ENCODE results near the gene MSLN. TPM values are rescaled to one million over a fixed set of nuclear protein-coding genes. Genes with fewer than 3 reads are reported as not detected.

Gene MSLN
- total and polyA plus RNA-seq, 2 of the 13 experiments (the other 11 are each of a cell fraction or from before 2014, with no cell fraction given) = 2.0 to 2.3 TPM

DNA sequence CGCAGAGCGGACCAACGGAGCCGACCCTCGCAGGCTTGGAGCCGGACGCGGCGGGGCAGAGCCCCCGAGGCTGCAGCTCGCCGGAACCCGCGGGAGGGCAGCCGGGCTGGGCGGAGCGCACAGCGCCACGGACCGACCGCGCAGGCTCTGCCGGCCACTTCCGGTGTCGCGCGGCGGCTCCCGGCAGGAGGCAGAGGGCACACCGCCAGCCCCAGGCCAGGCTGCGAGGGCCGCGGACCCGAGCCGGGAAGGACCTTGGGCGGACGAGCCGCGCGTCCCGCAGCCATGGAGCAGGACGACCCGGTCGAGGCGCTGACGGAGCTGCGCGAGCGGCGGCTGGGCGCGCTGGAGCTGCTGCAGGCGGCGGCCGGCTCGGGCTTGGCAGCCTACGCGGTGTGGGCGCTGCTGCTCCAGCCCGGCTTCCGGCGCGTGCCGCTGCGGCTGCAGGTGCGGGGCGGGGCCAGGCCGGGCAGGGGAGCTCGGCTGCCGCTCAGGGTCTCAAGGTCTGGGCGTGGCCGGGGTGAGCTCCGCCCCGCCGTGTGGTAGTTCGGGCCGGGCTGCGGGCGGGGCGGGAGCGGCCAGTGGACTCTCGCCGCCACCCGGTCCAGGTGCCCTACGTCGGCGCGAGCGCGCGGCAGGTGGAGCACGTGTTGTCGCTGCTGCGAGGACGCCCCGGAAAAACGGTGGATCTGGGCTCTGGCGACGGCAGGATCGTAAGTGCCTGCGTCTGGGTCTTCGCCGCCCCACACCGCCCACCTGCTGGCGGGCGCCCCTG is 39.4 kb upstream of the MSLN start, which contains the start of gene ANTKMT (continued):
- TF ChIP-seq NFYC (CRISPR knock-in tag; IDR thresholded peaks at IDR 0.05) (0 out of 2 replicates have a peak, but pooled peaks have one; percentile 17), PCBP1 (IDR thresholded peaks at IDR 0.05; ENCODE audit: borderline replicate concordance, low read depth, low read length) (no peak), DR1 (CRISPR knock-in tag; IDR thresholded peaks at IDR 0.05) (no peak), RAD51 (IDR thresholded peaks at IDR 0.05; ENCODE audit: borderline replicate concordance) (no peak), HCFC1 (IDR thresholded peaks at IDR 0.05; ENCODE audit: low read depth, low read length) (peak; percentile 58), SRF (IDR thresholded peaks at IDR 0.05; ENCODE audit: low read depth, low read length) (no peak), ZBTB21 (CRISPR knock-in tag; IDR thresholded peaks at IDR 0.05) (no peak), MTF2 (CRISPR knock-in tag; IDR thresholded peaks at IDR 0.05; ENCODE audit: borderline replicate concordance) (no peak), ZNF484 (CRISPR knock-in tag; IDR thresholded peaks at IDR 0.05; ENCODE audit: borderline replicate concordance, low read depth) (no peak), ZNF577 (CRISPR knock-in tag; IDR thresholded peaks at IDR 0.05; ENCODE audit: borderline replicate concordance, low read depth) (no peak), GTF3A (CRISPR knock-in tag; conservative IDR thresholded peaks at IDR 0.05) (no peak), TCF12 (IDR thresholded peaks at IDR 0.05) (no peak), TCF12 (CRISPR knock-in tag; IDR thresholded peaks at IDR 0.05) (0 out of 2 replicates have a peak, but pooled peaks have one; percentile 7), HES4 (CRISPR knock-in tag; IDR thresholded peaks at IDR 0.05; ENCODE audit: borderline replicate concordance) (peak; percentile 91), NFIB (CRISPR knock-in tag; IDR thresholded peaks at IDR 0.05; ENCODE audit: borderline replicate concordance) (no peak), SIX1 (CRISPR knock-in tag; IDR thresholded peaks at IDR 0.05; ENCODE audit: borderline replicate concordance) (no peak), ZNF333 (CRISPR knock-in tag; IDR thresholded peaks at IDR 0.05; ENCODE audit: borderline replicate concordance) (no peak), REL (CRISPR knock-in tag; conservative IDR thresholded peaks at IDR 0.05) (peak; percentile 47; the same call in 1 of the 2 replicates), ZNF616 (CRISPR knock-in tag; IDR thresholded peaks at IDR 0.05; ENCODE audit: low read depth) (no peak), ARHGAP35 (CRISPR knock-in tag; IDR thresholded peaks at IDR 0.05; ENCODE audit: borderline replicate concordance) (peak; percentile 80; the same call in 1 of the 2 replicates), ZSCAN12 (CRISPR knock-in tag; IDR thresholded peaks at IDR 0.05) (no peak), PTBP1 (IDR thresholded peaks at IDR 0.05; ENCODE audit: low read depth, low read length, poor library complexity, severe bottlenecking) (no peak), JUND (CRISPR knock-in tag; IDR thresholded peaks at IDR 0.05) (peak; percentile 65; the same call in 1 of the 2 replicates), SKI (IDR thresholded peaks at IDR 0.05; ENCODE audit: partially characterized antibody) (peak; percentile 74), ZNF281 (CRISPR knock-in tag; IDR thresholded peaks at IDR 0.05; ENCODE audit: borderline replicate concordance) (peak; percentile 33)
- TF ChIP-seq, protein P1, sequence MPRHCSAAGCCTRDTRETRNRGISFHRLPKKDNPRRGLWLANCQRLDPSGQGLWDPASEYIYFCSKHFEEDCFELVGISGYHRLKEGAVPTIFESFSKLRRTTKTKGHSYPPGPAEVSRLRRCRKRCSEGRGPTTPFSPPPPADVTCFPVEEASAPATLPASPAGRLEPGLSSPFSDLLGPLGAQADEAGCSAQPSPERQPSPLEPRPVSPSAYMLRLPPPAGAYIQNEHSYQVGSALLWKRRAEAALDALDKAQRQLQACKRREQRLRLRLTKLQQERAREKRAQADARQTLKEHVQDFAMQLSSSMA (CRISPR knock-in tag; IDR thresholded peaks at IDR 0.05) = no peak; the same call in 1 of the 2 replicates

Data from HepG2 (cell line).